Astrocyte (in vitro differentiated cells and primary cell): Measurements from ENCODE around the gene IL32. TPM values are rescaled to one million over a fixed set of nuclear protein-coding genes. Genes with fewer than 3 reads are reported as not detected.

ENCODE experiments used
- DNase-seq: peaks from one replicate; pipeline ENCODE4 v3.0.0-alpha.2; 2010; ENCODE audit warnings: low read depth
- FAIRE-seq: peaks from 2 replicates; lab custom pipeline; 2011; peaks lifted over from hg19 to GRCh38; lab: Jason Lieb, UNC
- H2AFZ ChIP-seq: 2 replicates; pipeline ENCODE4 v1.6.0; 2012; ENCODE audit warnings: low read depth, low read length, inconsistent platforms
- H3K27ac ChIP-seq: 2 replicates; pipeline ENCODE4 v1.5.1; 2011; ENCODE audit warnings: low read depth, low read length, inconsistent platforms
- H3K27me3 ChIP-seq: 2 replicates; pipeline ENCODE4 v1.6.0; 2011; ENCODE audit warnings: low read length, inconsistent platforms; ENCODE audit not compliant: insufficient read depth
- H3K36me3 ChIP-seq: 2 replicates; pipeline ENCODE4 v1.5.1; 2011; ENCODE audit warnings: low read length, inconsistent platforms; ENCODE audit not compliant: insufficient read depth
- H3K4me1 ChIP-seq: 2 replicates; pipeline ENCODE4 v1.5.1; 2011; ENCODE audit warnings: low read length, inconsistent platforms; ENCODE audit not compliant: insufficient read depth
- H3K4me2 ChIP-seq: 2 replicates; pipeline ENCODE4 v1.6.0; 2012; ENCODE audit warnings: low read length, inconsistent platforms
- H3K4me3 ChIP-seq: 2 replicates; pipeline ENCODE4 v1.5.1; 2011; ENCODE audit warnings: low read depth, mild to moderate bottlenecking, low read length, inconsistent platforms; ENCODE audit not compliant: insufficient read depth
- H3K79me2 ChIP-seq: 2 replicates; pipeline ENCODE4 v1.6.0; 2012; ENCODE audit warnings: mild to moderate bottlenecking, low read length, inconsistent platforms; ENCODE audit not compliant: insufficient read depth
- H3K9ac ChIP-seq: 2 replicates; pipeline ENCODE4 v1.6.0; 2012; ENCODE audit warnings: mild to moderate bottlenecking, low read length, inconsistent platforms
- H3K9me3 ChIP-seq: 2 replicates; pipeline ENCODE4 v1.5.1; 2012; ENCODE audit warnings: low read depth, mild to moderate bottlenecking, low read length, inconsistent platforms; ENCODE audit not compliant: insufficient read depth
- H4K20me1 ChIP-seq: 2 replicates; pipeline ENCODE4 v1.6.0; 2012; ENCODE audit warnings: low read length, inconsistent platforms; ENCODE audit not compliant: insufficient read depth
- H3K27ac Mint-ChIP-seq: one replicate; pipeline ENCODE4 v1.8.0; 2021; ENCODE audit warnings: mild to moderate bottlenecking, mixed read lengths; ENCODE audit not compliant: unreplicated experiment
- H3K27me3 Mint-ChIP-seq: one replicate; pipeline ENCODE4 v1.8.0; 2021; ENCODE audit warnings: low read depth, mixed read lengths; ENCODE audit not compliant: unreplicated experiment
- H3K36me3 Mint-ChIP-seq: one replicate; pipeline ENCODE4 v1.8.0; 2021; ENCODE audit warnings: low read depth, mixed read lengths; ENCODE audit not compliant: unreplicated experiment
- H3K4me1 Mint-ChIP-seq: one replicate; pipeline ENCODE4 v1.8.0; 2021; ENCODE audit warnings: low read depth, mixed read lengths; ENCODE audit not compliant: unreplicated experiment
- H3K4me3 Mint-ChIP-seq: one replicate; pipeline ENCODE4 v1.8.0; 2021; ENCODE audit warnings: mild to moderate bottlenecking, moderate library complexity, mixed read lengths; ENCODE audit not compliant: unreplicated experiment
- H3K9me3 Mint-ChIP-seq: one replicate; pipeline ENCODE4 v1.8.0; 2021; ENCODE audit warnings: mild to moderate bottlenecking, mixed read lengths; ENCODE audit not compliant: unreplicated experiment
- EZH2 ChIP-seq: IDR thresholded peaks from 2 replicates; pipeline ENCODE4 v1.6.1; 2012; ENCODE audit warnings: mild to moderate bottlenecking, low read length, inconsistent platforms; ENCODE audit not compliant: insufficient read depth
- total RNA-seq: library from RNA; stranded (reverse); gene quantifications from 2 replicates; pipeline ENCODE4 v1.2.1, GENCODE V29; 2021
- TF ChIP-seq, protein P1 (sequence below): IDR thresholded peaks from 2 replicates; pipeline ENCODE4 v1.5.1; 2011; ENCODE audit warnings: low read depth, mild to moderate bottlenecking, inconsistent platforms, low read length, moderate library complexity; ENCODE audit not compliant: insufficient read depth

The IL32 gene
- total RNA-seq, 1 donor from 2014 or later = 43.8 TPM

GRCh38 chr16:3091551-3091950 lies 26.1 kb downstream of the IL32 start:
- Histone ChIP-seq H3K9ac (no peak overlapping the region), H3K36me3 (no peaks in the 10 kb centered on the region), H3K4me1 (no peaks in the 10 kb centered on the region), H3K27me3 (peaks cover 6% of the 10 kb centered on the region), H3K27ac (no peak overlapping the region), H3K9me3 (no peaks in the 10 kb centered on the region), H3K4me2 (no peak overlapping the region), H3K4me3 (no peak overlapping the region), H2AFZ (no peak overlapping the region), H3K79me2 (no peaks in the 10 kb centered on the region), H4K20me1 (no peaks in the 10 kb centered on the region)
- H3K27ac Mint-ChIP-seq = no peak overlapping the region
- H3K36me3 Mint-ChIP-seq = no peaks in the 10 kb centered on the region
- FAIRE-seq = no peak
- H3K27me3 Mint-ChIP-seq = peaks cover 21% of the 10 kb centered on the region
- TF ChIP-seq, protein P1, sequence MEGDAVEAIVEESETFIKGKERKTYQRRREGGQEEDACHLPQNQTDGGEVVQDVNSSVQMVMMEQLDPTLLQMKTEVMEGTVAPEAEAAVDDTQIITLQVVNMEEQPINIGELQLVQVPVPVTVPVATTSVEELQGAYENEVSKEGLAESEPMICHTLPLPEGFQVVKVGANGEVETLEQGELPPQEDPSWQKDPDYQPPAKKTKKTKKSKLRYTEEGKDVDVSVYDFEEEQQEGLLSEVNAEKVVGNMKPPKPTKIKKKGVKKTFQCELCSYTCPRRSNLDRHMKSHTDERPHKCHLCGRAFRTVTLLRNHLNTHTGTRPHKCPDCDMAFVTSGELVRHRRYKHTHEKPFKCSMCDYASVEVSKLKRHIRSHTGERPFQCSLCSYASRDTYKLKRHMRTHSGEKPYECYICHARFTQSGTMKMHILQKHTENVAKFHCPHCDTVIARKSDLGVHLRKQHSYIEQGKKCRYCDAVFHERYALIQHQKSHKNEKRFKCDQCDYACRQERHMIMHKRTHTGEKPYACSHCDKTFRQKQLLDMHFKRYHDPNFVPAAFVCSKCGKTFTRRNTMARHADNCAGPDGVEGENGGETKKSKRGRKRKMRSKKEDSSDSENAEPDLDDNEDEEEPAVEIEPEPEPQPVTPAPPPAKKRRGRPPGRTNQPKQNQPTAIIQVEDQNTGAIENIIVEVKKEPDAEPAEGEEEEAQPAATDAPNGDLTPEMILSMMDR = no peak
- TF ChIP-seq EZH2 = no peak
- DNase-seq = no peak
- H3K4me3 Mint-ChIP-seq = no peak overlapping the region
- H3K4me1 Mint-ChIP-seq = peaks cover 8% of the 10 kb centered on the region
- H3K9me3 Mint-ChIP-seq = no peaks in the 10 kb centered on the region

GRCh38 chr16:3092501-3092941 lies 27.1 kb downstream of the IL32 start:
- Mint-ChIP-seq H3K27ac (no peak overlapping the region), H3K4me1 (peaks cover 7% of the 10 kb centered on the region), H3K27me3 (peaks cover 21% of the 10 kb centered on the region), H3K36me3 (no peaks in the 10 kb centered on the region), H3K9me3 (no peaks in the 10 kb centered on the region), H3K4me3 (no peak overlapping the region)
- Histone ChIP-seq H3K79me2 (no peaks in the 10 kb centered on the region), H3K4me2 (no peak overlapping the region), H3K4me1 (no peaks in the 10 kb centered on the region), H3K9me3 (no peaks in the 10 kb centered on the region), H3K9ac (no peak overlapping the region), H2AFZ (no peak overlapping the region), H3K27me3 (peaks cover 9% of the 10 kb centered on the region), H3K4me3 (no peak overlapping the region), H3K36me3 (no peaks in the 10 kb centered on the region), H4K20me1 (no peaks in the 10 kb centered on the region), H3K27ac (no peak overlapping the region)
- FAIRE-seq (no peak), DNase-seq (no peak)
- TF ChIP-seq, protein P1 = no peak
- TF ChIP-seq EZH2 = no peak

GRCh38 chr16:3094289-3095027 lies 29.0 kb downstream of the IL32 start:
- H3K36me3 ChIP-seq = no peaks in the 10 kb centered on the region
- Mint-ChIP-seq H3K36me3 (no peaks in the 10 kb centered on the region), H3K27me3 (peaks cover 31% of the 10 kb centered on the region), H3K27ac (no peak overlapping the region), H3K4me1 (peaks cover 5% of the 10 kb centered on the region), H3K9me3 (no peaks in the 10 kb centered on the region), H3K4me3 (no peak overlapping the region)
- H3K4me1 ChIP-seq = peaks cover under 1% of the 10 kb centered on the region
- no peak for FAIRE-seq
- no peak overlapping the region for H3K4me2 ChIP-seq
- TF ChIP-seq, protein P1 = peak; percentile 41
- no peak for TF ChIP-seq EZH2
- peaks cover 16% of the 10 kb centered on the region for H3K27me3 ChIP-seq
- H3K79me2 ChIP-seq = no peaks in the 10 kb centered on the region
- no peak overlapping the region for H3K9ac ChIP-seq
- no peaks in the 10 kb centered on the region for H4K20me1 ChIP-seq
- no peak overlapping the region for H3K4me3 ChIP-seq
- H2AFZ ChIP-seq = no peak overlapping the region
- no peak for DNase-seq
- H3K9me3 ChIP-seq = no peaks in the 10 kb centered on the region
- H3K27ac ChIP-seq = no peak overlapping the region
